HG02970 (cell line): Measurements from ENCODE around the gene ZSWIM4.
"Not testable (repeated sequence)": the region's sequence is repeated elsewhere in the genome, so short reads cannot be mapped to it uniquely, and the experiment has no call there.

Source experiments
- ATAC-seq: cut with Tn5 transposase; IDR thresholded peaks from one replicate; pipeline ENCODE4 v1.9.1; 2021; ENCODE audit warnings: mild to moderate bottlenecking, moderate library complexity, moderate number of reproducible peaks; ENCODE audit not compliant: unreplicated experiment, low FRiP score

The ZSWIM4 gene

DNA sequence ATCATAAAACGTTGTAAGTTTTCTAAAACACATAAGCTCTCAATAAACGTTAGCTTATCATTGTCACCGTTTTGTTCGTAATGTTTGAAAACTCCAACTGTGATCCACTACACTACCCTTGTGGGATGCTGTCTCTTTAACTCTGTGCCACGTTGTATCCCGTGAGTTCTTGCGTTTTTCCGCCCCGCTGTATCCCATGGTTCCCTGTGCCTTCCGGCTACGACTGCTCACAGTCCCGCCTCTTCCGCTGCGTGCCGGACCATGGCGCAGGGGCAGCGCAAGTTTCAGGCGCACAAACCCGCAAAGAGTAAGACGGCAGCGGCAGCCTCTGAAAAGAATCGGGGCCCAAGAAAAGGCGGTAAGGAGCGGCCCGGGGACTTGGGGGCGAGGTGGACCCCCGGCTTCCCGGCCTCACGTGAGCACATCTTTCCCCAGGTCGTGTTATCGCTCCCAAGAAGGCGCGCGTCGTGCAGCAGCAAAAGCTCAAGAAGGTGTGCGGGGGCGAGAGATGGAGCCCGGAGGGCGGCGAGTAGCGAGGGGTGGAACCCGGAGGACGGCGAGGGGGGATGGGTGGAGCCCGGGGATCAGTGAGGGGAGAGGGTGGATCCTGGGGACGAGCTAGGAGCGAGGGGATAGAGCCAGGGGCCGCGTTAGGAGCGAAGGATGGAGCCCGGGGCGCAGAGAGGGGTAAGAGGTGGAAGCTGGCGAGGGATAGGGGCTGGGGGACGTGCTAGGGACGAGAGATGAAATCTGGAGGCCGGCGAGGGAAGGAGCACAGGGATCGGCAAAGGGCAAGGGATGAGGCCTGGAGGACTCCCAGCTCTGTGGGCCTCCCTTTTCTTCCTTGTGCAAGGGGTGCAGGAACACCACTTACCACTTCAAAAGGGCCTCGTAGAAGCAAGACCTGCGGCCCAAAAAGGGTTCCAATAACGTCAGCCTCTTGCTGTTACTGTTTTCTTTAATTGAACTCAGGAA, 20.7 kb upstream of the ZSWIM4 start, which contains the start of gene C19orf53:
Gene C19orf53, plus strand, starts transcription at position 240 of the 975 bp plus-strand sequence. Its CDS starts 22 bp downstream, at position 262.
- ATAC-seq, result peak; percentile 85

DNA sequence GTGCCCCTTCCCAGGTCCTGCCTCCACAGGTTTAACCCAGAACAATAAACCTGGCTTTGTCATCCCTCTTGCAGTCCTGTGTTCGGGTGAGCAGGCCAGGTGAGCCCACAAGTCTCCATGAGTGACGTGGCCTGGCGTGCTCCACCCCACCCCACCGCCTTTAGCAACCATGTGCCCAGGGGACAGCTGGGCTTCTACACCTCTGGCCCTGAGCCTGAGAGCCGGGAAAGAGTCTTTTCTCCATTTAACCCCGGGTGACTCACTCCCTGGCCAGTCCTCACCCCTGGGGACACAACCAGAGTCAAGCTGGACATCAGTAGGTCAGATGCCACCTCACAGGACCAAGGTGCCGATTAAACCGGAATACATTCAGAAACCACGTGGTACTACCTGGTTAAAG, 16.8 kb upstream of the ZSWIM4 start:
- ATAC-seq, result no peak

DNA sequence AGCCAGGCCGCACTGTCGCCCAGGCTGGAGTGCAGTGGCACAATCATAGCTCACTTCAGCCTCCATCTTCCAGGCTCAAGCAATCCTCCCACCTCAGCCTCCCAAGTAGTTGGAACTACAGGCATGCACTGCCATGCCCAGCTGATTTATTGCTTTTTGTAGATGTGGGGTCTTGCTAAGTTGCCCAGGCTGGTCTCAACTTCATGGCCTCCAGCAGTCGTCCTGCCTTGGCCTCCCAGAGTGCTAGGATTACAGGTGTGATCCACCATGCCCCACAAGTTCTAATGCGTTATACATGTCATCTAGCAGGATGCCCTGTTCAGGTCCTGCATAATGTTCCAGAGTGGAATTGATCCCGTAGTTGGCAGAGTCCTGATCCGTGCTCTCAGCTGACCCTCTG, 16.4 kb upstream of the ZSWIM4 start:
- ATAC-seq, result no peak

DNA sequence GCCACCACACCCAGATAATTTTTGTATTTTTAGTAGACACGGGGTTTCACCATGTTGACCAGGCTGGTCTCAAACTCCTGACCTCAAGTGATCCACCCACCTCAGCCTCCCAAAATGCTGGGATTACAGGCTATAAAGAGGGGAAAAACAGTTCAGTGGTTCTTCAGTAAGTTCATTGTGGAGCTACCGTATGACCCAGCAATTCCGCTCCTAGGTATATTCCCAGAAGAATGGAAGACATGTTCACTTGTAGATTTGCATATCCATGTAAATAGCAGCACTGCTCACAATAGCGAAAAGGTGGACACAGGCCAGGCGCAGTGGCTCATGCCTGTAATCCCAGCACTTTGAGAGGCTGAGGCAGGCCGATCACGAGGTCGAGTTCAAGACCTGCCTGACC, 15.4 kb upstream of the ZSWIM4 start:
- ATAC-seq, result not testable (repeated sequence)

DNA sequence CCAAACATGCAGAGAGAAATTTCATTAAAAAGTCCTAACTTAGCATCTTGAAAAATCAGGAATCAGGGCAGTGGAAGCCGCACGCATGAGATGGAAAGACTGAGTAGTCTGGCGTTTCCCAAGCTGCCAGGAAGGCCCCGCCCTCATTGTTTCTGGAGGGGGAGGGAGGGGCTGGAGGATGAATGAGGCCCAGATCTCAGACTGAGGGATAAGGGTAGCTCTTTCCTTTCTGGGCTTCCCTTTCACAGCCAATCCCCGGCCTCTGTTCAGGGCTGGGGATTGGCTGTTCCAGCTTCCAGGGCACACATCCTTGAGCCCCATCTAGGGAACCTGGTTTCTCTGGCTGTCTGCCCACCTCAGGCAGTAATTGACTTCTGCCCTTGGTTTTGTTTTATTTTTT, 13.7 kb upstream of the ZSWIM4 start:
- ATAC-seq, result no peak

DNA sequence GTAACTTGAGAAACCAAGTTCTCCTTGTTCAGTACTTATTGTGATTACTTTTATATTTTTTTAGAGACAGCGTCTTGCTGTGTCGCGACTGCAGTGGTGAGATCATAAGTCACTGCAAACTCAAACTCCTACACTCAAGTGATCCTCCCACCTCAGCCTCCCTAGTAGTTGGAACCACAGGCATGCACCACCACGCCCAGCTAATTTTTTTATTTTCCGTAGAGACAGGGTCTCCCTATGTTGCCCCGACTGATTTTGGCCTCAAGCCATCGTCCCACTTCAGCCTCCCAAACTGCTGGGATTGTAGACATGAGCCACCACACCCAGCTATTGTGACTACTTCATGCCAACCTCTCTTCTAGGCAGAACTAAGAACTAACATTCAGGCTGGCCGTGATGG, 12.7 kb upstream of the ZSWIM4 start:
- ATAC-seq, result no peak

DNA sequence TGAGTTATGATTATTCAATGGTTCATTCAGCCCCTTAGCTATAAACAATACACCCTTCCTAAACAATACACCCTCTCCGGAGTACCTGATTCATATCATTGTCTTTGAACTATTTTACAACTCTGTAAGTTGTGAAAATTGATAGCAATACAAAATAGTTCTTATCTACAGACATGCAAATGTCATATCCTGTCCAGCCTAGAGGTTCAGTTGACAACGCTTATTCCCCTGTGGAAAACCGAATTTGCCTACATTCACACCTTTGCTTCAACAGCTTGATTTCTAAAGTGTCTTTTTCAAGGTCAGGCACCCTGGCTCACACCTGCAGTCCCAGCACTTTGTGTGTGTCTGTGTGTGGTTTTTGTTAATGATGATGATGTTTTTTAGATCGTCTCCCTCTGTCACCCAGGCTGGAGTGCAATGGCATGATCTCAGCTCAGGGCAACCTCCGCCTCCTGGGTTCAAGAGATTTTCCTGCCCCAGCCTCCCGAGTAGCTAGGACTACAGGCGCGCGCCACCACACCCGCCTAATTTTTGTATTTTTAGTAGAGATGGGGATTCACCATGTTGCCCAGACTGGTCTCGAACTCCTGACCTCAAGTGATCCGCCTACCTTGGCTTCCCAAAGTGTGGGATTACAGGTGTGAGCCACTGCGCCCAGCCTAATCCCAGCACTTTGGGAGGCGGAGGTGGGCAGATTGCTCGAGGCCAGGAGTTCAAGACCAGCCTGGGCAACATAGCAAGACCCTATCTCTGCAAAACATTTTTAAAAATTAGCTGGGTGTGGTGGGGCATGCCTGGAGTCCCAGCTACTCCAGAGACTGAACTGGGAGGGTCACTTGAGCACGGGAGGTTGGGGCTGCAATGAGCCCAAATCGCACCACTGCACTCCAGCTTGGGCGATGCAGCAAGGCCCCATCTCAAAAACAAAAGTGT, 11.4 kb upstream of the ZSWIM4 start:
- no peak for ATAC-seq

DNA sequence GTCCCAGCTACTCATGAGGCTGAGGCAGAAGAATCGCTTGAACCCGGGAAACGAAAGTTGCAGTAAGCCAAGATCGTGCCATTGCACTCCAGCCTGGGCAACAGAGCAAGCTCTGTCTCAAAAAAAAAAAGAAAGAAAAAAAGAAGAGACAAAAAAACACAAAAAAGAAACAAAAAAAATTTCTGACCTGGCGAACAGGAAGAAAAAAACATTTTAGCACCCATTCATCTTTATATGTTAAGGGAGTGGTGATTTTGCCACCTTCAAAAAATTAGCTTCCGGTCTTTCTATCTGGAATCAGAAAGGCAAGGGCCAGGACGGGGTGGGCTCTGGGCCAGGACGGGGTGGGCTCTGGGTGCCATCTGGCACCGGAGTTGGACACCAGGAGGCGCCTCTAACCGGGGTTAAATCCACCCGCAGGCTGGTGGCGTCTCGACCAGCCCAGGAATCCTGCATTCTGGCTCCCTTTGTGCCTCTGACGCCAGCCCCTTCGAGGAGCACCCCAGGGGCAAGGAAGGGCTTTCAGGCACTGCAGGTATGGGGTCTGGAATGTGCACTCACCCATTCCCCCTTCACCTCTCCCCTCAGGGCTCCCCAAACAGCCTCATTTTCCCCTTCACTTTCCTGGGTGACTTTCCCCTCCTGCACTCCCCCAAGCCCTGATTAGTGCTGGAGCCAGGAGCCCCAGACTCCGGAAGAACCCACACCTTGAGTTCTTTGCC, 10.4 kb upstream of the ZSWIM4 start:
- no peak for ATAC-seq

DNA sequence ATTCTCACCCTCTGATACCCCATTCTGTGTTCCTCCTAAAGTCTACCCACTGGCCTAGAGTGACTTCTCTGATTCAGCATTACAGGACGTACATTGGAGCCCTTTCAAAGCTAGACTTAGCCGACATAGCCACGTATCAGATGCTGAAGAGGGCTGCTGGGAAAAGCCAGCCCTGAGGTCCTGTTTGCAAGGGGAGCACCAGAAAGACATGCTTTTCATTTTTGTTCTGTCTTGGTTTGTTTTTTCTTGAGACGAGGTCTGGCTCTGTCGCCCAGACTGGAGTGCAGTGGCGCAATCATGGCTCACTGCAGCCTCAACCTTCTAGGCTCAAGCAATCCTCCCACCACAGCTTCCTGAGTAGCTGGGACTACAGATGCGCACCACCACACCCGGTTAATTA, 6.3 kb upstream of the ZSWIM4 start:
- ATAC-seq, result no peak

DNA sequence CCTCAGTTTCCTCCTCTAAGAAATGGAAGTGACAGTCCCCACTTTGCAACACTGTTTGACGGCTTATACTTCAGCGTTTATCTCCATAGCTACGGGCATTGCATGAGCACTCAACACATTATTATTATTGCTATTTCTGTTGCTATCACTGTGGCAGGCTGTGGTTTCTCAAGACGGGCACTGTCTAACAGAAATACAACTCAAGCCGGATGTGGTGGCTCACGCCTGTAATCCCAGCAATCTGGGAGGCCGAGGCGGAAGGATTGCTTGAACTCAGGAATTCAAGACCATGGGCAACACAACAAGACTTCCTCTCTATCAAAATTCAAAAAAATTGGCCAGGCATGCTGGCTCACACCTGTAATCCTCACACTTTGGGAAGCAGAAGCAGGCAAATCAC, 4.9 kb upstream of the ZSWIM4 start:
- ATAC-seq, result no peak

DNA sequence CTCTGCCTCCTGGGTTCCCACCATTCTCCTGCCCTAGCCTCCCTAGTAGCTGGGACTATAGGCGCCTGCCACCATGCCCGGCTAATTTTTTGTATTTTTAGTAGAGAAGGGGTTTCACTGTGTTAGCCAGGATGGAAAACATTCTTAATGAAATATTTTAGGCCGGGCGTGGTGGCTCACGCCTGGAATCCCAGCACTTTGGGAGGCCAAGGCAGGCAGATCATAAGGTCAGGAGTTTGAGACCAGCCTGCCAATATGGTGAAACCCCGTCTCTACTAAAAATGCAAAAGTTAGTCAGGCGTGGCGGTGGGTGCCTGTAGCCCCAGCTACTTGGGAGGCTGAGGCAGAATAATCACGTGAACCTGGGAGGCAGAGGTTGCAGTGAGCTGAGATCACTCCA, 1.9 kb upstream of the ZSWIM4 start:
- not testable (repeated sequence) for ATAC-seq

DNA sequence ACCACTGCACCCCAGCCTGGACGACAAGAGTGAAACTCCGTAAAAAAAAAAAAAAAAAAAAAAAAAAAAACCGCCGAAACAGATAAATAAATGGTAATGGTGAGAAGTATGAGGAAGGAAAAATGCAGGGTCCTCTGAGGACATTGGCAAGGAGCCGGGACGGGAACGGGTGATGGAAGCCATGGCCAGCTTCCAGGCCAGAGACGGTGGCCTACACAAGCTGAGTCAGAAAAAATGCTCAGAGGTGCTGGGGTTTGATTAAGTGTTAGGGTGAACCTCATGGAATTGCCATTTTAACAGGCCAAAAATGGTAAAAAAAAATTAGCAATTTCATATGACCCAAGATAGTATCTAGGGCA, 866 bp upstream of the ZSWIM4 start:
- ATAC-seq, result no peak

DNA sequence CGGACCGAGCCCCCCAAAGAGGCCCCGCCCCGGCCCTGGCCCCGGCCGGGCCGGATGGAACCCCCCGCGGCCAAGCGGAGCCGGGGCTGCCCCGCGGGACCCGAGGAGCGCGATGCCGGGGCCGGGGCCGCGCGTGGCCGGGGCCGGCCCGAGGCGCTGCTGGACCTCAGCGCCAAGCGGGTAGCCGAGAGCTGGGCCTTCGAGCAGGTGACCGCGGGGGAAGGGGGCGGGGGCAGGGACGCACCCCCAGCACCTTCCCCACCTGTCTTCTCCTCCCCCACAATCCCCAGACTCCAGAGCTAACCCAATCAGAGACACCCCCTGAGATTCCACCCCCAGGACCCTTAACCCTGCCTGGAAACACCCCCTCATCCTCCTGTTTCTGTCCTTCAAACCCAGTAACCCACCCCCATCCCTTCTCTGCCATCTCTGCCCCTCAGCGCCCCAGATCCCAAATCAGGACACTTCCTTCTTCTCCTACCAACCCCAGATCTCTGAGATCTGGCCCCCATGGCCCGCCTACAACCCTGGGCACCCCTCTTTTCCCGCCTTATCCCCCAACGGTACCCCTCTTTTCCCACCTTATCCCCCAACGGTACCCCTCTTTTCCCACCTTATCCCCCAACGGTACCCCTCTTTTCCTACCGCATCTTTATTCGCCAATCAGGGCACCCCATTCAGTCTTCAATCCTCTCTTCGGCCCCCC, 505 bp downstream of the ZSWIM4 start:
- ATAC-seq, result peak; percentile 42

DNA sequence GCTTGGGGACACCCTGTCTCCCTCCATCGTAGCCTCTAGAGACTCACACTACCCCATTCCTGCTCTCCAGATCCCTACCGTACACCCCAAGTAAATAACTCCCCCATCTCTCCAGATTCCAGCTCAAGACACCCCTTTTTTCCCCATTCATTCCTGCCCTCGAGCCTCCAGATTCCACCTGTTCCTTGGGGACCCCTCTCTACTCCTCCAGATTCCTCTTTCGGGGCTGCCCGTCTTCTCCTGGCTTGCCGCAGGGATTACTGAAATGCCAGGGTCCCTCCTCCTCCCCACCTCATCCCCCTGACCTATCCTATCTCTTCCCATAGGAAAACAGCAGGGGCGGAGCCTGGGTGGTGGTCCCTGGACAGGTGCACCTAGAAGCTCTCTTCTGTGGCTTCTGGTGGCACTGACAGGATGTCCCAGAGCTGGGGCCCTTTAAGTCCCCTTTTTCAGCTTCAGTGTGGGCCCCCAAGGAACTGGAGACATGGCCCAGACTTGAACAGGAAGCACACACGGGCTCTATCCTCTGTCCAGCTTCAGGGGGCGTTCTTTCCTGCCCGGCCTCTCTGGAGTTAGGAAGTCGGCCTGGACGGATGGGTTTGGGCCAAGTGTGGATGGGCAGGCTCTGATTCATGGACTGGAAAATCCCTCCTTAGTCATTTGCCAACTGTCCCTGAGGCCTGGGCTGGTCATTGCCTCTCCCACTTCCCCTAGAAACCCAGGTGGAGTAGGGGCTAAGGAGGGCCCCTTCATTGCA, 1.2 kb downstream of the ZSWIM4 start:
- ATAC-seq, result no peak

DNA sequence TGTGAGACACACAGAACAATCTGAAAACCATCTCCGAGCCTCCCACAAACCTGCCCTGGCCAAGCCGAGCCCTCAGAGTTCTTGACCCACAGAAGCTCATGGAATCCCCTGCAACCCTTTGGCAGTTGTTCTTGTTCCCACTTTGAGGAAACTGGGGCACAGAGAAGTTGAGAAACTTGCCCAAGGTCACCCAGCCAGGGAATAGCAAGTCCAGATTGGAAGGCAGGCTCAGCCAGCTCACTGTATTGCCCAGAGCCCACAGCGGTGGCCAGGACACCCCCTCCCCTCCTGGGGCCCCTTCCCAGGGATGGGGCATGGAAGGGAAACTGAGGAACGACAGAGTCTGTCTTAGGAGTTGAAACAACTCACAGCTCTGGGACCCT, 1.8 kb downstream of the ZSWIM4 start:
- ATAC-seq, result no peak

DNA sequence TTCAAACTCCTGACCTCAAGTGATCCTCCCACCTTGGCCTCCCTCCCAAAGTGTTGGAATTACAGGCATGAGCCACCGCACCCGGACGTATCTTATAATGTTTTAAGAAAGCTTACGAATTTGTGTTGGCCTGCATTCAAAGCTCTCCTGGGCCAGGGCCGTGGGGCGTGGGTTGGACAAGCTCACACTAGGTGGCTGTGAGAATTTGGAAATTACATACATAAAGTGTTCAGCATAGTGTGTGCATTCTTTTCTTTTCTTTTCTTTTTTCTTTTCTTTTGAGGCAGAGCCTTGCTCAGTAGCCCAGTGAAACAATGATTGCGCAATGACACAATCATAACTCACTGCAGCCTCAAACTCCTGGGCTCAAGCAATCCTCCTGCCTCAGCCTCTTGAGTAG, 2.6 kb downstream of the ZSWIM4 start:
- no peak for ATAC-seq

DNA sequence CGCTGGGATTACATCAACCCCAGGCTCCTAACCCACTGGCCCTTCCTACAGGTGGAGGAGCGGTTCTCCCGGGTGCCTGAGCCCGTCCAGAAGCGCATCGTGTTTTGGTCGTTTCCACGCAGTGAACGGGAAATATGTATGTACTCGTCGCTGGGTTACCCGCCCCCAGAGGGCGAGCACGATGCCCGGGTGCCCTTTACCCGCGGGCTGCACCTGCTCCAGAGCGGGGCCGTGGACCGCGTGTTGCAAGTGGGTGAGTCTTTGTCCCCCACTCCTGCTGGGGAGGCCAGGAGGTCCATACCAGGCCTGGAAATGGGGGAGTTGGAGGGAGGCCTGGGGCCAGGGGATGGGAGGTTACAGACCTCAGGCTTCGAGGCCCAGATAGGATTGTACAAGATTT, 4.4 kb downstream of the ZSWIM4 start:
- ATAC-seq, result no peak

DNA sequence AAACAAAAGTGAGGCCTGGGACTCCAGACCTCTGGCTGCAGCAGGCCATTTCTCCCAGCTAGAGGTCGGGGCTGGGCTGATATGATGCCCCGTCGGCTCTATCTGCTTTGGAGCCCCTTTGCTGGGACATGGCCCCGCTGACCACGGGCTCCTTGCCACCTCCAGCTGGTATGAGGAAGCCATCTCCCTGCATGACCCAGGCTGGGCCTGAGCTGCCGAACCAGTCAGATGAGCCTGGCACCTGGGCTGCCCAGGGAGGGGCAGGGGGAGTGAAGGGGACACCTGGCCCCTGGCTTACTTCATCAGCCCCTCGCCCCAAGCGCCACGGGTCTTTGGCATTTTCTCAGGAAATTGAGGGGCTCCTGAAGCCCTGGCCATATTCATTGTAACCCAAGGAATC, 7.8 kb downstream of the ZSWIM4 start:
- ATAC-seq, result no peak
